ENCODE data around the gene PIK3R1.
A peak's percentile ranks its signal among the peaks of the same experiment; 100 is the strongest.

The PIK3R1 gene

GRCh38 chr5:68286612-68286912 is 71.0 kb downstream of the PIK3R1 start:
- no peak for TF ChIP-seq TCF12 (IDR thresholded peaks at IDR 0.05; ENCODE audit: low read depth)

- no peak for TF ChIP-seq CEBPB (IDR thresholded peaks at IDR 0.05)
- no peak for TF ChIP-seq RAD21 (IDR thresholded peaks at IDR 0.05; ENCODE audit: low read depth)
- TF ChIP-seq ZBTB7A (IDR thresholded peaks at IDR 0.05; ENCODE audit: low read depth): no peak
- no peak for TF ChIP-seq NFIC (IDR thresholded peaks at IDR 0.05)
- no peak for TF ChIP-seq TAF1 (IDR thresholded peaks at IDR 0.05; ENCODE audit: low read depth)
- no peak for TF ChIP-seq EGR1 (IDR thresholded peaks at IDR 0.05)
- no peak for TF ChIP-seq EP300 (IDR thresholded peaks at IDR 0.05; ENCODE audit: borderline replicate concordance)
- TF ChIP-seq FOXM1 (IDR thresholded peaks at IDR 0.05; ENCODE audit: borderline replicate concordance, low read depth): no peak
- no peak for TF ChIP-seq CREB1 (IDR thresholded peaks at IDR 0.05; ENCODE audit: low read depth)
- TF ChIP-seq, protein P1, sequence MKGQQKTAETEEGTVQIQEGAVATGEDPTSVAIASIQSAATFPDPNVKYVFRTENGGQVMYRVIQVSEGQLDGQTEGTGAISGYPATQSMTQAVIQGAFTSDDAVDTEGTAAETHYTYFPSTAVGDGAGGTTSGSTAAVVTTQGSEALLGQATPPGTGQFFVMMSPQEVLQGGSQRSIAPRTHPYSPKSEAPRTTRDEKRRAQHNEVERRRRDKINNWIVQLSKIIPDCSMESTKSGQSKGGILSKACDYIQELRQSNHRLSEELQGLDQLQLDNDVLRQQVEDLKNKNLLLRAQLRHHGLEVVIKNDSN (IDR thresholded peaks at IDR 0.05): no peak
- TF ChIP-seq, protein P2, sequence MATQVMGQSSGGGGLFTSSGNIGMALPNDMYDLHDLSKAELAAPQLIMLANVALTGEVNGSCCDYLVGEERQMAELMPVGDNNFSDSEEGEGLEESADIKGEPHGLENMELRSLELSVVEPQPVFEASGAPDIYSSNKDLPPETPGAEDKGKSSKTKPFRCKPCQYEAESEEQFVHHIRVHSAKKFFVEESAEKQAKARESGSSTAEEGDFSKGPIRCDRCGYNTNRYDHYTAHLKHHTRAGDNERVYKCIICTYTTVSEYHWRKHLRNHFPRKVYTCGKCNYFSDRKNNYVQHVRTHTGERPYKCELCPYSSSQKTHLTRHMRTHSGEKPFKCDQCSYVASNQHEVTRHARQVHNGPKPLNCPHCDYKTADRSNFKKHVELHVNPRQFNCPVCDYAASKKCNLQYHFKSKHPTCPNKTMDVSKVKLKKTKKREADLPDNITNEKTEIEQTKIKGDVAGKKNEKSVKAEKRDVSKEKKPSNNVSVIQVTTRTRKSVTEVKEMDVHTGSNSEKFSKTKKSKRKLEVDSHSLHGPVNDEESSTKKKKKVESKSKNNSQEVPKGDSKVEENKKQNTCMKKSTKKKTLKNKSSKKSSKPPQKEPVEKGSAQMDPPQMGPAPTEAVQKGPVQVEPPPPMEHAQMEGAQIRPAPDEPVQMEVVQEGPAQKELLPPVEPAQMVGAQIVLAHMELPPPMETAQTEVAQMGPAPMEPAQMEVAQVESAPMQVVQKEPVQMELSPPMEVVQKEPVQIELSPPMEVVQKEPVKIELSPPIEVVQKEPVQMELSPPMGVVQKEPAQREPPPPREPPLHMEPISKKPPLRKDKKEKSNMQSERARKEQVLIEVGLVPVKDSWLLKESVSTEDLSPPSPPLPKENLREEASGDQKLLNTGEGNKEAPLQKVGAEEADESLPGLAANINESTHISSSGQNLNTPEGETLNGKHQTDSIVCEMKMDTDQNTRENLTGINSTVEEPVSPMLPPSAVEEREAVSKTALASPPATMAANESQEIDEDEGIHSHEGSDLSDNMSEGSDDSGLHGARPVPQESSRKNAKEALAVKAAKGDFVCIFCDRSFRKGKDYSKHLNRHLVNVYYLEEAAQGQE (IDR thresholded peaks at IDR 0.05; ENCODE audit: low read depth): no peak
- no peak for TF ChIP-seq YY1 (IDR thresholded peaks at IDR 0.05; ENCODE audit: low read depth)
- no peak for TF ChIP-seq TEAD4 (IDR thresholded peaks at IDR 0.05)
- TF ChIP-seq TCF12 (IDR thresholded peaks at IDR 0.05; ENCODE audit: low read depth): no peak
- TF ChIP-seq MAX (IDR thresholded peaks at IDR 0.05): no peak
Measured at GRCh38 chr5:68287631-68287975, 72.0 kb downstream of the PIK3R1 start.

DNA sequence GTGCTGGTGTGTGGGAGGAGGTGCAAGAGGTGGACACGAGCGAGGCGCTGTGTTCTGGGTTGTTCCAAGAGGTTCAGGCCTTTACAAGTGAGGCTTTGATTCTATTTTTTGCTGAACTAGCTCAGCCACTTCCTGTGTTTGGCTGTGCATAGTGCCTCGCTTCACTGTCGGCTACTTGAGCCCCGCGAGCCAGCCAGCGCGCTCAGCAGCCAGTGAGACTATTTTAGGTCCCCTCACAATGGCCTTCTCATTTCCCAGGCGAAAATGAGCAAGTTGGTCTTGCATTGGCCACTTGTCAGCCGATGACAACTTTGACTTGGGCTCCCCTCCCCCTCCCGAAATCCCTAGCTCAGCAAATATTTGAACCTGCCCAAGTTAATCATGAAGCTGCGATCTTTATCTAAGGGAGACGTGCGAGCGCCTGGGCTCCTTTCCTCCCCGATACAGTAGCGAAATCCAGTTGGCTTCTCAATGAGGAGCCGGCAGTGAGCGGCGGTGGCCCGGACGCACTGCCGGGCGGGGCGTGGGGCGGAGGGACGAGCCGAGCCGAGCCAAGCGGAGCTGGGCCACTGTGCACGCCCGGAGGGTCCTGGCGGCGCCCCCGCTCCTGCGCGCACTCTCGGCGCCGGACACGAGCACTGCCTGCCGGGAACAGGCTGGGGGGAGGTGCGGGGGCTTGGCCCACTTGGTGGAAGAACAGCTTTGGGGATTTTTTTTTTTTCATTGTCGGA is 72.6 kb downstream of the PIK3R1 start:
- 0 out of 2 replicates have a peak, but pooled peaks have one; percentile 16 for TF ChIP-seq TCF12 (IDR thresholded peaks at IDR 0.05; ENCODE audit: low read depth)
- peak; percentile 96 for TF ChIP-seq ZBTB7A (IDR thresholded peaks at IDR 0.05; ENCODE audit: low read depth)
- no peak for TF ChIP-seq CEBPB (IDR thresholded peaks at IDR 0.05)
- 0 out of 2 replicates have a peak, but pooled peaks have one; percentile 15 for TF ChIP-seq MAX (IDR thresholded peaks at IDR 0.05)
- 0 out of 2 replicates have a peak, but pooled peaks have one; percentile 9 for TF ChIP-seq EP300 (IDR thresholded peaks at IDR 0.05; ENCODE audit: borderline replicate concordance)

DNA sequence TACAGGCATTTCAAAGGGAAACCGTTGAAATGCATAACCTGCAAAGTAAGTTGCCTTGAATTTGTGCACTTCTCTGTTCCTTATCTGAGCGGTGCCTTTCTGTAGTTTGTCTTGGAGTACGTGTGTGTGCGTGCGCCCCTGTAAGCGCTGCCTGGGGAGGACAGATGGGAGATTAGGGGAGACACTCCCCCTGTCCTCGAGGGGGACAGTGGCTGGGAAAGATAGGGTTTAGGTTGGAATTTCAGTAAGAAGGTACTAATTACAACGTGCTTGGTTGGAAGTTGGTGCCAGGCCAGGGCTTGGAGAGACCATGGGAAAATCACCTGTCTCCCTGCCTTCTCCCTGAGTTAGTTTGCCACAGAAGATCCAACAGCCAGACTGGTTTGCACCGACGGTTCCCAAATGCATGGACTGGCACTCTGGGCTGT is 73.2 kb downstream of the PIK3R1 start:
- TF ChIP-seq, protein P1 (IDR thresholded peaks at IDR 0.05): no peak
- 0 out of 2 replicates have a peak, but pooled peaks have one; percentile 3 for TF ChIP-seq MAX (IDR thresholded peaks at IDR 0.05)
- TF ChIP-seq YY1 (IDR thresholded peaks at IDR 0.05; ENCODE audit: low read depth): no peak
- TF ChIP-seq, protein P2 (IDR thresholded peaks at IDR 0.05; ENCODE audit: low read depth): no peak
- no peak for TF ChIP-seq EP300 (IDR thresholded peaks at IDR 0.05; ENCODE audit: borderline replicate concordance)
- no peak for TF ChIP-seq EGR1 (IDR thresholded peaks at IDR 0.05)

DNA sequence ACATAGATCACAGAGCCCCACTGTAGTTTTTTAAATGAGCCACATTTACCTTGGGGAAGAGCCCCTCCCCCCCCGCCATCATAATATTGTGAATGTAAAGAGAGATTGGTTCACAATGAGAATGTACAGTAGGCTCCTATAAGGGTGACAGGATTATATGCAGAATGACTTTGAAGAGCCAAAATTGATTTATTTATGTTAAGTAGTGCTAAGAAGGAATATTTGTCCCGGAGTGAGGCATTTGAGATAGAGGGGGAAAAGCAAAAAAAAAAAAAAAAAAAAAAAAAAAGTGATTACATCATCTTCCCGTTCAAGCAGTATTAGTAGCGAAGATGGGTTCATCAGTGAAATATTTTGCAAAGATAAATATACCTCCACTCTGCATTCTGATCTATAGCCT is 73.9 kb downstream of the PIK3R1 start:
- no peak for TF ChIP-seq EGR1 (IDR thresholded peaks at IDR 0.05)

GRCh38 chr5:68290260-68290674 is 74.7 kb downstream of the PIK3R1 start:
- TF ChIP-seq, protein P2 (IDR thresholded peaks at IDR 0.05; ENCODE audit: low read depth): no peak
- TF ChIP-seq CEBPB (IDR thresholded peaks at IDR 0.05): no peak
- no peak for TF ChIP-seq EGR1 (IDR thresholded peaks at IDR 0.05)
- TF ChIP-seq CREB1 (IDR thresholded peaks at IDR 0.05; ENCODE audit: low read depth): no peak
- TF ChIP-seq FOXM1 (IDR thresholded peaks at IDR 0.05; ENCODE audit: borderline replicate concordance, low read depth): no peak
- no peak for TF ChIP-seq ZBTB7A (IDR thresholded peaks at IDR 0.05; ENCODE audit: low read depth)
- TF ChIP-seq EP300 (IDR thresholded peaks at IDR 0.05; ENCODE audit: borderline replicate concordance): no peak
- TF ChIP-seq NFIC (IDR thresholded peaks at IDR 0.05): no peak
